Measurements from ENCODE around the gene TEX22.

DNA sequence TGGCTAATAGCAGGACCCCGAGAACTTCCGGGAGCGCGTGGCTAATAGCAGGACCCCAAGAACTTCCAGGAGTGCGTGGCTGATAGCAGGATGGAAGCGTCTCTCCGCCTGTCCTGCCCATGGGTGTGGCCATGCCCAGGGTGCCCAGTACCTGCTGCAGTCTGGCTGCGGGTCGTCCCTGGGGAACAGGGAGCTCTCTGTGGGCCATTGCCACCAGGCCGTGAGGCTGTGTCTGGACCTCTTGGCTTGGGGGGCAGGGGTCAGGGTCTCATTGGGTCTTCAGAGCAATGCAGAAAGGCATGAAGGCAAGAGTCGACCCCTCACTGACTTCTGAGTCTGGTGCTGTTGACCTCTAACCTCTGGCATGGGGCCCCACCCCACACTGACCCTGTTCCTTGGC is 48.3 kb upstream of the TEX22 start:
- TF ChIP-seq, protein P1, sequence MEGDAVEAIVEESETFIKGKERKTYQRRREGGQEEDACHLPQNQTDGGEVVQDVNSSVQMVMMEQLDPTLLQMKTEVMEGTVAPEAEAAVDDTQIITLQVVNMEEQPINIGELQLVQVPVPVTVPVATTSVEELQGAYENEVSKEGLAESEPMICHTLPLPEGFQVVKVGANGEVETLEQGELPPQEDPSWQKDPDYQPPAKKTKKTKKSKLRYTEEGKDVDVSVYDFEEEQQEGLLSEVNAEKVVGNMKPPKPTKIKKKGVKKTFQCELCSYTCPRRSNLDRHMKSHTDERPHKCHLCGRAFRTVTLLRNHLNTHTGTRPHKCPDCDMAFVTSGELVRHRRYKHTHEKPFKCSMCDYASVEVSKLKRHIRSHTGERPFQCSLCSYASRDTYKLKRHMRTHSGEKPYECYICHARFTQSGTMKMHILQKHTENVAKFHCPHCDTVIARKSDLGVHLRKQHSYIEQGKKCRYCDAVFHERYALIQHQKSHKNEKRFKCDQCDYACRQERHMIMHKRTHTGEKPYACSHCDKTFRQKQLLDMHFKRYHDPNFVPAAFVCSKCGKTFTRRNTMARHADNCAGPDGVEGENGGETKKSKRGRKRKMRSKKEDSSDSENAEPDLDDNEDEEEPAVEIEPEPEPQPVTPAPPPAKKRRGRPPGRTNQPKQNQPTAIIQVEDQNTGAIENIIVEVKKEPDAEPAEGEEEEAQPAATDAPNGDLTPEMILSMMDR (conservative IDR thresholded peaks at IDR 0.05; ENCODE audit: low read length) = no peak
- no peak for TF ChIP-seq EZH2phosphoT487 (IDR thresholded peaks at IDR 0.05; ENCODE audit: borderline replicate concordance)

All from Loucy (cell line).